ENCODE measurements around the gene DLX1.

DLX1 gene

GRCh38 chr2:172096626-172097547, 11.6 kb downstream of the DLX1 start:
- in situ Hi-C loops (cut with MboI; ENCODE audit: low sequenced_read_pairs): no loop called here

- in situ Hi-C loops (cut with MboI; ENCODE audit: low sequenced_read_pairs): no loop called here
Measured at GRCh38 chr2:172097557-172098131, 12.3 kb downstream of the DLX1 start.

- in situ Hi-C loops (cut with MboI; ENCODE audit: low sequenced_read_pairs): no loop called here
Measured at GRCh38 chr2:172098287-172098649, 13.0 kb downstream of the DLX1 start.

GRCh38 chr2:172098650-172099471, 13.6 kb downstream of the DLX1 start:
- in situ Hi-C loops (cut with MboI; ENCODE audit: low sequenced_read_pairs): no loop called here

- in situ Hi-C loops (cut with MboI; ENCODE audit: low sequenced_read_pairs): no loop called here
Measured at GRCh38 chr2:172099472-172100079, 14.3 kb downstream of the DLX1 start.

GRCh38 chr2:172100080-172100934, 15.0 kb downstream of the DLX1 start:
- in situ Hi-C loops (cut with MboI; ENCODE audit: low sequenced_read_pairs): no loop called here

GRCh38 chr2:172100935-172101820, 15.9 kb downstream of the DLX1 start:
- in situ Hi-C loops (cut with MboI; ENCODE audit: low sequenced_read_pairs): no loop called here

- in situ Hi-C loops (cut with MboI; ENCODE audit: low sequenced_read_pairs): no loop called here
Measured at GRCh38 chr2:172101821-172102390, 16.6 kb downstream of the DLX1 start.

GRCh38 chr2:172102391-172103359, 17.4 kb downstream of the DLX1 start, which contains the start of gene DLX2:
Gene DLX2, minus strand, starts transcription at chr2:172102900. Its CDS starts 362 bp downstream, at chr2:172102538.
- in situ Hi-C loops (cut with MboI; ENCODE audit: low sequenced_read_pairs): no loop called here

- in situ Hi-C loops (cut with MboI; ENCODE audit: low sequenced_read_pairs): no loop called here
Measured at GRCh38 chr2:172103471-172104272, 18.4 kb downstream of the DLX1 start.

GRCh38 chr2:172105471-172106107, 20.3 kb downstream of the DLX1 start:
- in situ Hi-C loops (cut with MboI; ENCODE audit: low sequenced_read_pairs): no loop called here

- in situ Hi-C loops (cut with MboI; ENCODE audit: low sequenced_read_pairs): no loop called here
Measured at GRCh38 chr2:172106108-172106961, 21.0 kb downstream of the DLX1 start.

- in situ Hi-C loops (cut with MboI; ENCODE audit: low sequenced_read_pairs): no loop called here
Measured at GRCh38 chr2:172107690-172108586, 22.6 kb downstream of the DLX1 start.

- in situ Hi-C loops (cut with MboI; ENCODE audit: low sequenced_read_pairs): no loop called here
Measured at GRCh38 chr2:172108587-172108930, 23.3 kb downstream of the DLX1 start.

Measured in HL-60/S4 (cell line).